Left lobe of liver (tissue), 2 donors: ENCODE results near the gene FAM3D. TPM values are rescaled to one million over a fixed set of nuclear protein-coding genes. Genes with fewer than 3 reads are reported as not detected.
A peak's percentile ranks its signal among the peaks of the same experiment; 100 is the strongest.
"Not testable (repeated sequence)": the region's sequence is repeated elsewhere in the genome, so short reads cannot be mapped to it uniquely, and the experiment has no call there.

Experiments used
- ATAC-seq: fragments of 200-7000 bp; cut with Tn5 transposase; one replicate; pipeline ENCODE4 v1.9.1; 2020; ENCODE audit warnings: mild to moderate bottlenecking, moderate library complexity
- DNase-seq: peaks from one replicate; pipeline ENCODE4 v3.0.0-alpha.2; 2020; ENCODE audit warnings: low spot score
- total RNA-seq: library from RNA; stranded (reverse); gene quantifications from one replicate; pipeline ENCODE4 v1.2.1, GENCODE V29; 2021
- donor health status: DM: no; HTN: no; CAD: no; lungs with moderate emphysema.
- donor health status: DM: no; HTN: yes; CAD: no.

Gene FAM3D, protein sequence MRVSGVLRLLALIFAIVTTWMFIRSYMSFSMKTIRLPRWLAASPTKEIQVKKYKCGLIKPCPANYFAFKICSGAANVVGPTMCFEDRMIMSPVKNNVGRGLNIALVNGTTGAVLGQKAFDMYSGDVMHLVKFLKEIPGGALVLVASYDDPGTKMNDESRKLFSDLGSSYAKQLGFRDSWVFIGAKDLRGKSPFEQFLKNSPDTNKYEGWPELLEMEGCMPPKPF
- total RNA-seq: 0.13 TPM

DNA sequence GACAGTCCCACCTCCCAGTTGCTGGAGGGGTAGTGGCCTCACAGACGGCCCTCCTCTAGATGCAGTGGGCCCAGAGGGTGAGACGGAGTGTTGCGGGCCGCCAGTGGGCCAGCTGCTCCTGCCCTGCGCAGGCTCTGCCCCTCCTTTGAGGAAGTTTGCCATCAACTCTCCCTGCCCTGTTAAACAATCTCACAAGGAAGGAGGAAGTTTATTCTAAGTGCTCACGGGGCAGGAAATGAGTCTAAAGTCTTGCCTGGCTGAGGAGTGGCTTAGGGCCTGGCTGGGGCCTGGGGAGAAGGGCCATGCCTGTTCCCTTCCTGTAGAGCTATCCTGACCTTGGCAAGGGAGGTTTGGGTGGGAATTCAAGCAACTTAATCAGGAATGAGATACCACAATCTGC is at the start of gene FAM3D:
TSS of gene FAM3D (minus strand) at position 92 of the 400 bp plus-strand sequence. CDS start 11,211 bp downstream, outside the sequence.
- DNase-seq (peak; percentile 36), ATAC-seq (peak; percentile 64)

DNA sequence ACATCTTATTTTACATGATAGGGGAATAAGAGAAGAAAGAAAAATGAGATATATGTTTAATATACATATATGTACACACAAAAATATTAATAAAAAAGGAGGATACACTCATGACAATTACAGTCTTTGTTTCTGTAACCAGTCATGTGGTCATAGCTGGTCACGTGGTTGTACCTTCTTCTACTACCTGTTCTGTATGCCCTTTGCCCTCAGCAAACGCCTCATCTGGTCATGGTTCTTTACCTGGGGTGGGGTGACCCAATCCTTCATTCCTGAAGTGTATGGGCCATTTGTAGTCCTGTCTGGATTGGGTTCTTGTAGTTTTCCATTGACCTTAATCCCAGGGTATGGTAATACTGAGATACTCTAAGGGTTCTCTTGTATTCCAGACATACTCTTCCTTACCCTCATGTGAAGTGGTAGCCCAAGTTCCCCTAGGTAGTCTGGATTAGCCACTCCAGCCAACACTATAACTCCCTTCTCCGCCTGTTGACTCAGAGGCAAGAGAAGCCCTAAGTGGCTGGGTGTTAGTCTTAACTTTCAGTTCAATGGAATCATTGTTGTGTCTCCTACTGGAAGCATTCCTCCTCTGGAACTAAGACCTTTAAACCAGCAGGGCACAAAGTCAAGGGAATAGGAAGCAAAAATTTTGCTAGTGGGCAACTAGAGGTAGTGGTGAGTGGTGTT is 47.3 kb upstream of the FAM3D start:
- ATAC-seq: no peak
- no peak for DNase-seq

DNA sequence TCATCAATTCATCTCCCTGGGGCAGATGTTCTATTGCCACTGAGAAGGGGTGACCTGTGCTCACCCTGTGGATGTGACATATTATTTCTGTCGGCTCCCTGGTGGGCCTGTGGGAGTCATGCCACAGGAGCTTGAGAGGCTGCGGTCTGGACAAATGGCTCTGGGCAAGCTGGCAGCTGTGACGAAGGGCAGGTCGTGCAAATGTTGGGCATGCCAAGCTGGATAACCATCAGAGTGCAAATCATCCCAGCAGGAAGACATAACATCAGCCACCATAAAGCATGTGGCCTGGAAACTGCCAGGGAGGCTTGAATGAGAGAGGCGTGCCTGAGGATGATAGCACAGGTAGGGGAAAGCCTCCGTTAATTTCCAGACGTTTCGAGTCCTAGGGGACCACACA is 45.3 kb upstream of the FAM3D start:
- ATAC-seq (no peak), DNase-seq (no peak)

DNA sequence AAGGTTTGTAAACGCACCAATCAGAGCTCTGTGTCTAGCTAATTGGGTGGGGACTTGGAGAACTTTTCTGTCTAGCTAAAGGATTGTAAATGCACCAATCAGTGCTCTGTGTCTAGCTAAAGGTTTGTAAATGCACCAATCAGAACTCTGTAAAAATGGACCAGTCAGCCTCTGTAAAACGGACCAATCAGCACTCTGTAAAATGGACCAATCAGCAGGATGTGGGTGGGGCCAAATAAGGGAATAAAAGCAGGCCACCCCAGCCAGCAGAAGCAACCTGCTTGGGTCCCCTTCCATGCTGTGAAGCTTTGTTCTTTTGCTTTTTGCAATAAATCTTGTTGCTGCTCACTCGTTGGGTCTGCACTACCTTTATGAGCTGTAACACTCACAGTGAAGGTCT is 42.4 kb upstream of the FAM3D start:
- DNase-seq, ATAC-seq: not testable (repeated sequence)

GRCh38 chr3:58708116-58708791 is 41.7 kb upstream of the FAM3D start:
- DNase-seq (peak; percentile 56), ATAC-seq (peak; percentile 84)

DNA sequence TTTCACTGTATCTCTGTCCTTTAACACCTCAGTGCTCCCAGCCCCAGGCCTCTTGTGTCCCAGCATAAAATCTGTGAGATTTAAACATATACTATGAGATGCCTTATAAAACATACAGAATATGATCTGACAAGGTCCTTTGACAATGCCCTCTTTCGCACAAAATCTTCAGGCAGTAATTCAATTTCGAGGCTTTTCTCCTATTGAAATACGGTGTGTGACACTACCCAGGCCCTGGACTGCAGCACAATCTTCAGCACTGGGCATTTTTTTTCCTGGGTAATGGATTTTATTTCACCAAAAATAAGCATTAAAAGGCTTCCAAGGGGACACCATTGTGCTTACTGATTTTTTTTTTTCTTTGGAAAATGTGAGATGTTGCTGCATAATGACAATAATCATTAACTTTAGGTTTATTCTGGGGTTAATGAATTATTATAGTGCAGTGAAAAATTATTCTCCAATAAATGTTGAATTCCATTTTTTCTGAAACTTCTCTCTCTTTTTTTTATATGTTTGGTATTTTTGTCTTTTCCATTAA is 40.9 kb upstream of the FAM3D start:
- ATAC-seq (peak; percentile 44), DNase-seq (no peak)

GRCh38 chr3:58706395-58707167 is 40.0 kb upstream of the FAM3D start:
- DNase-seq (no peak), ATAC-seq (no peak)

GRCh38 chr3:58704745-58705144 is 38.2 kb upstream of the FAM3D start:
- ATAC-seq (no peak), DNase-seq (no peak)

DNA sequence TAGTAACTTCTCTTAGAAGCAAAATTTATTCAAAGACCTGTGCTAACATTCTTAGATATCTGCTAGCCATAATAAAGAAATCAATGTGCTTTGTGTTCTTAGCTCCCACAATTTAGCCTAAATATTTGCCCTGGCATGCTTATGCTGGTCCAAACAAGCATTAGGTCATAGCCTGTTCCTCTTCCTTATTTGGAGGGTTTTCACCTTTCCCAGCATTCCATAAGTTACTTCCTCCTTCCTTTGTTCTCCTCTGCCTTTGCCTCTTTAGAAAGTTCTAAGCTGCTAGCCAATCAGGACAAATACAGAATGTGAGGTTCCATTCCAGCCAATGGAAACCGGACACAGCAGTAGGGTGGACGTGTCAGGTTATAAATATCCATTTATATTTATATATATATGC is 37.7 kb upstream of the FAM3D start:
- not testable (repeated sequence) for DNase-seq

DNA sequence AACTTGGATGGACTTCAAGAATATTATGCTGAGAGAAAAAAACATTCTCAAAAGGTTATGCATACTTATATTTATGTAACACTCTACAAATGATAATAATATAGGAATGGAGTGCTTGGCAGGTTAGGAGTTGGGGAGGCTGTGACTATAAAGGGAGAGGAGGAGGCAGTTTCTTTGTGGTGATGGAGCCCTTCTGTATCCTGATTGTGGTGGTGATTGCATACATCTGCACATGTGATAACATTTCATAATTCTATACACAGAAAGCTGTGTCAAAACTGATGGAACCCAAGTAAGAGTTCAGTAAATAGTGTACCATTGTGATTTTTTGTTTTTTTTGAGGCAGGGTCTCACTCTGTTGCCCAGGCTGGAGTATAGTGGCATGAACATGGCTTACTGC is 31.7 kb upstream of the FAM3D start:
- ATAC-seq (no peak), DNase-seq (no peak)

More for the DNA sequence above, 37.7 kb upstream of the FAM3D start:
- not testable (repeated sequence) for ATAC-seq

DNA sequence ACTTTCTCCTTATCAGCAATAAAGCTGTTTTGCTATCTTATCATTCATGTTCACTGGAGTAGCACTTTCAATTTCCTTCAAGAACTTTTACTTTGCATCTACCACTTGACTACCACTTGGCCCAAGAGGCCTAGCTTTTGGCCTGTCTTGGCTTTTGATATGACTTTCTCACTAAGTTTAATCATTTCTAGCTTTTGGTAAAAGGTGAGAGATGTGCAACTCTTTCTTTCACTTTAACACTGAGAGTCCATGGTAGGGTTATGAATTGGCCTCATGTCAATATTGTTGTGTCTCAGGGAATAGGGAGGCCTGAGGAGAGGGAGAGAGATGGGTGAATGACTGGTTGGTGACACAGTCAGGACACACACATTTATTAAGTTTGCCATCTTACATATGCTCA is 31.0 kb upstream of the FAM3D start:
- ATAC-seq (no peak), DNase-seq (no peak)

- DNase-seq, ATAC-seq: not testable (repeated sequence)
Measured at GRCh38 chr3:58696813-58697212, 30.2 kb upstream of the FAM3D start.

DNA sequence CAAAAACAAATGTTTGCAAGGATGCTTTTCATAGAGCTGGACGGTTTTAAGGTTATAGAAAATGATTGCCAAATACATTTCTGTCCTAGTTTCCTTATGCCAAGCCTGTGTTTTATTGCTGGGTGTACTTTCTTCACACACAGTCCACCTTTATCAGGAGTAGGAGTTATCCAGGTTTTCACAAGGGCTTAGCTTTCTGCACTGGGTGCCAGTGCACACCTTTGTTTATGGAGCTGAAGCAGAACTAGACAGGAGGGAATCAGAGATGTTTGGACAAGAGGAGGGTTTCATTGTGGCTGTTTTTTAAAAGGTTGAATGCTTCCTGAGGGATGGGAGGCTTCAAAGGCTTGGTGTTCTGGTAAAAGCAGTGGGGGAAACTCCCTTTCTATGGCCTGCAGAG is 29.5 kb upstream of the FAM3D start:
- no peak for DNase-seq
- no peak for ATAC-seq

DNA sequence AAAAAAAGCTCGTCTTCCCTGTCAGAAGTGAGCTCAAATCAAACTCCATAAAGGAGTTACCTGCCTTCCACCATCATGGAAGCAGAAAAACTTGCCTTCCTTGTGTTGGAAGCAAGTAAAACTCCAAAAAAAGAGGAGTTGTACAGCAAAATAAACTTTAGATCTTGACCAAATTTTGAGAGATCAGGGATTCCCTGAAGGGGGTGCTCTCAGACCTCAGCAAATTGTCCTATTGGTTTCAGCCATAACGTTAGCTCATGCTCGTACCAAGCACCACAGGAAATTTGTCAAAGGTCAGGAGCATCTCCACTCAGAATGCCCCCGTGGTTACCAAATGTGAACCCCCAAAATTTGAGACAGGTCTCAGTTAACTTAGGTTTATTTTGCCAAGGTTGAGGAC is 28.7 kb upstream of the FAM3D start:
- peak; percentile 26 for ATAC-seq

DNA sequence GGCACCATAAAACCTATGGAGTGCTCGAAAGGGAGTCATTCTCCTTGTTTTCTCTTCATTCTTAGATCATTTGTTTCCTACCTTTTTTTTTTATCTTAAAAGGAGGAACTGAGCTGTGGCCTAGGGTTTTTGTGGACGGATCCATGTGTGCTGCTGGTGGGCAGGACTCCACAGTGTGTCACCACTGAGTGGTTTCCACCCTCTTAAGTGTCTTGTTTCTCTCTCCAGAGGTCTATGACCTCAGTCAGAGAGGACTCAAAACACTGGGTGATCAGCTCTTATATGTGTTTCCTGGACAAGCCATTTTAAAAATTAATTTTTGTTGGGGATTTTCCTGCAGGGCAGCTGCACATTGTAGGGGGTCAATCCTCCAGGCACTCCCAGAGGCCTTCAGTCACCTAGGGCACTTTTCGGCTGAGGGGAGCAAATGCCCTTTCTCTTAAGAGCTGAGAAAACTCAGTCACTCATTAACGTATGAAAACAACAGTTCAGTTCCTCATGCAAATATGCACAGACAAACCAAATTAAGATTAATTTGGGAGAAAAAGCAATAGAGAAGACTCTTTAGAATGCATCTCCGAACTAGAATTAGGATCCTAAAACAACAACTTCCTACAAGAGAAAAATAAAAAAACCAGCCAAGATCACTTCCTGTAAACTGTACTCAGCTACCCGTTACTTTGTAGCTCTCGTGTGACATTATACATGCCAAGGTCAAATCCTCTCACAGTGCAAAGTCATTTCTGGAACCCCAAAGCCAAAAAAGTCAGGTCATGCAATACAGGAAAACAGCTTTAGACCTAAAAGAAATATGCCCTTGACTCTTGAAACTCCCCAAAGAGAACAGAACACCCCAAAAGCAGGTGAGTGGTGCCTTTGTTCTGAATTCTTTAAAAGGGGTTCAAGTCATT is 27.6 kb upstream of the FAM3D start:
- DNase-seq (no peak), ATAC-seq (no peak)

More for the DNA sequence above, 28.7 kb upstream of the FAM3D start:
- not testable (repeated sequence) for DNase-seq

- ATAC-seq (no peak), DNase-seq (no peak)
Measured at GRCh38 chr3:58692484-58692883, 25.9 kb upstream of the FAM3D start.

DNA sequence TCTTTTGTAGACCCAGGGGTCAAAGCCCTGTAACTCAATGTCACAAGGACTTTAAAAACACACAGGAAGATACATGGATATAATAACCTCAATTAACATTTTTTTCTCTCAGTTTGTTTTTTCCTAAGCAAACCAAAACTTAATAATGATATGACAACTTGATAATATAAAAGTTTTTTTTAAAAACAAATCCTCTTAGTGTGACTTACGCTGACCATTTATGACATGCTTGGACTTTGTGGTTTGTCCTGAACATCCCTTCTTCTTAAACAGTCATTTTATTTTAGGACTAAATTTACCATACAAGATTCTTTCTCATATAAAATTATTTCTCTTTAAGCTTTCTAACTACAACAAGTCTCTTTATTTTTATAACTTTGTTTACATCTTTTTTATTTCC is 25.4 kb upstream of the FAM3D start:
- no peak for DNase-seq
- ATAC-seq: no peak

GRCh38 chr3:58690490-58690889 is 23.9 kb upstream of the FAM3D start:
- no peak for DNase-seq
- ATAC-seq: no peak

DNA sequence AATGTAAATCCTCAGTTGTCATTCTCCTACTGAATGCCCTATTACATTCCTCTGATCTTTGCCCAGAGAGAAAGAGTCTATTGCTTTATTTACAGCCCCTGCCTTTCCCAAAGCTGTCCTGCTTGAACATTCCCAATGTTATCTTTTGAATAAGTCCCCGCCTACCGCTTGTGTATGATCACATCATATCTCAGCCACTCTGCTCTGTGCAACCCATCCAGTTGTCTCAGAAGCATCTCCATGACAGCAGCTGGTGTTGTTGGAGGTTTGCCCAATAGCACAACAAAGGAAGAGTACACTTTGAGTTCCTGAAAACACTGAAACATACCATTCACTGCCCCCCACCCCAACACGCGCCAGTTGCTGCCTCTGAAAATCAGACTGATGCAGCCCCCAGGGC is 22.0 kb upstream of the FAM3D start:
- no peak for DNase-seq
- no peak for ATAC-seq

DNA sequence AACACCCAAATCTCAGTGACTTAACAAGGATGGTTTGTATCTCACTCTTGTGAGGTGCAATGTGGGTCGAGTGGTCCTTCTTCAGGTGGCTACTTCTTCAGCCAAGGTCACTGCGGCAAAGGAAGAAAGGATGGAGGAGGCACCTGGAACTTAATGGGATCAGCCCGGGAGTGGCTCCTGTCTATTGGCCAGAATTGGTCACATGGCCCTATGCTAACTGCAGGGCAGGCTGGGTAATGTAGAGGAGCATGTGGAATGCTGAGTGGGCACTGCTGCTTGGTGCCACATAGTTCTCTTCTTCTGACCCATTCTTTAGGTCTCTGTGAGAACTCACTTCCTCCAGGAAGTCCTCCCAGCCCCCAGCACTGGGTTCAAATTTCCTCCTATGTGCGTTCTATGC is 20.3 kb upstream of the FAM3D start:
- ATAC-seq (no peak), DNase-seq (no peak)
